GM11168 (cell line): ENCODE results near the gene CTNS.

Experiments
- in situ Hi-C: fragments of 300-500 bp; cut with MboI; formaldehyde crosslinking; loops from one replicate; pipeline ENCODE4 v1.12.0; 2022; ENCODE audit warnings: low sequenced_read_pairs; ENCODE audit not compliant: unreplicated experiment

The CTNS gene

GRCh38 chr17:3678095-3678820 is 41.7 kb downstream of the CTNS start:
- in situ Hi-C loops = no loop called here

- in situ Hi-C loops = no loop called here
These were observed 42.4 kb downstream of the CTNS start for GRCh38 chr17:3678821-3679530.

GRCh38 chr17:3679531-3680126 is 43.1 kb downstream of the CTNS start:
- in situ Hi-C loops = loop anchor here (10.0 kb wide), 1 partner anchor 55 kb away; no protein-coding TSS in a partner anchor

GRCh38 chr17:3681057-3681456 is 44.5 kb downstream of the CTNS start:
- in situ Hi-C loops = loop anchor here (10.0 kb wide), 1 partner anchor 54 kb away; no protein-coding TSS in a partner anchor

GRCh38 chr17:3681565-3681964 is 45.0 kb downstream of the CTNS start:
- in situ Hi-C loops = loop anchor here (10.0 kb wide), 1 partner anchor 53 kb away; no protein-coding TSS in a partner anchor

GRCh38 chr17:3682033-3682432 is 45.5 kb downstream of the CTNS start:
- in situ Hi-C loops = loop anchor here (10.0 kb wide), 1 partner anchor 53 kb away; no protein-coding TSS in a partner anchor

GRCh38 chr17:3683054-3683511 is 46.5 kb downstream of the CTNS start:
- in situ Hi-C loops = loop anchor here (10.0 kb wide), 1 partner anchor 52 kb away; no protein-coding TSS in a partner anchor

GRCh38 chr17:3685174-3685573 is 48.6 kb downstream of the CTNS start:
- in situ Hi-C loops = loop anchor here (10.0 kb wide), 1 partner anchor 50 kb away; no protein-coding TSS in a partner anchor

- in situ Hi-C loops = loop anchor here (10.0 kb wide), 1 partner anchor 47 kb away; no protein-coding TSS in a partner anchor
These were observed 51.5 kb downstream of the CTNS start for GRCh38 chr17:3688027-3688553.

GRCh38 chr17:3688852-3689261 is 52.3 kb downstream of the CTNS start:
- in situ Hi-C loops = loop anchor here (10.0 kb wide), 1 partner anchor 46 kb away; no protein-coding TSS in a partner anchor

- in situ Hi-C loops = loop anchor here (10.0 kb wide), 1 partner anchor 45 kb away; no protein-coding TSS in a partner anchor
These were observed 52.9 kb downstream of the CTNS start for GRCh38 chr17:3689262-3690093.

GRCh38 chr17:3690094-3690715 is 53.6 kb downstream of the CTNS start:
- in situ Hi-C loops = no loop called here

- in situ Hi-C loops = no loop called here
These were observed 55.1 kb downstream of the CTNS start for GRCh38 chr17:3691617-3692067.

- in situ Hi-C loops = no loop called here
These were observed 55.8 kb downstream of the CTNS start for GRCh38 chr17:3692346-3692745.

GRCh38 chr17:3693141-3693540 is 56.6 kb downstream of the CTNS start:
- in situ Hi-C loops = no loop called here

- in situ Hi-C loops = no loop called here
These were observed 57.3 kb downstream of the CTNS start for GRCh38 chr17:3693829-3694231.

GRCh38 chr17:3695129-3695722 is 58.7 kb downstream of the CTNS start:
- in situ Hi-C loops = no loop called here

GRCh38 chr17:3695723-3696411 is 59.3 kb downstream of the CTNS start, which contains the start of gene P2RX5:
TSS of gene P2RX5 (minus strand) at chr17:3696155. CDS start at chr17:3696005, 150 bp downstream.
- in situ Hi-C loops = no loop called here
